ENCODE data around the gene IFITM10.

Gene IFITM10

DNA sequence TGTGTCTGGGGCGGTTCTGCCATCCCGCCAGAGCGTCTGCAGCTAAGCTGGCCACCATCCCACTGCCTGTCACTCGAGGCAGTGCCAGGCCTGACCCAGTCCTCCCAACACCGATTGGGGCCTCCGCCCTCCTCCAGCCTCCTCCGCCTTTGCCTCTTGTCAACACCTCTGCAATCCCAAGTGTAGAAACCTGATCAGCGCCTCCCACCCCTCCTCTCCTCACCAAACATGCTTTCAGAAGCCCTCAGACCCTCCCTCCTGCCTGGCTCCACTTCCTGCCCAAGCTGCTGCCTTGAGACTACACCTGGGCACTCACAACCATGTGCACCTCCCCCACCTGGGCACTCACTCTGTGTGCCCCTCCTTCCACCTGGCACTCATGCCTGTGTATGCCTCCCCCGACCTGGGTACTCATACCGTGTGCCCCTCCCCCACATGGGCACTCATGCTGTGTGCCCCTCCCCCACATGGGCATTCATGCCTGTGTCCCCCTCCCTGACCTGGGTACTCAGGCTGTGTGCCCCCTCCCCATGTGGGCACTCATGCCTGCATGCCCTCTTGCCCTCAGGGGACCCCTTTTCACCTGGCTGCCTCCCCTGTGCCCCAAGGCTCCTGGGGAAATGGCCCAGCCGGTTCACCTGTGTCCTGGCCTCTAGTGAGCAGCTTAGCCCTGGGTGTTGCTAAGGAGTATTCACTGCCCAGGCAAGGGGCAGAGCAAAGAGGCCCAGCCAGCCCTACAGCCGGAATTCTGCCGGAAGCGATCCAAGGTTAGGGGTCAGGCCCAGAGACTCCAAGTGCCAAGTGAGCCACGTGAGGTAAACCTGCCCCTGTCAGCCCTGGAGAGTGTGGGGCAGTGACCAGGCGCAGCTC, 5.5 kb upstream of the IFITM10 start:
- Histone ChIP-seq H4K20me1 (ENCODE audit: insufficient read depth, low read length) (no peaks in the 10 kb centered on the region), H3K9me3 (ENCODE audit: insufficient read depth, low read length) (no peaks in the 10 kb centered on the region), H3K4me3 (ENCODE audit: low read length) (no peak overlapping the region), H3K4me2 (ENCODE audit: low read length) (no peak overlapping the region), H3K36me3 (replicated peaks; ENCODE audit: low read depth, low read length) (no peaks in the 10 kb centered on the region), H3K27ac (ENCODE audit: low read length) (no peak overlapping the region), H3K4me1 (ENCODE audit: low read length) (no peaks in the 10 kb centered on the region), H3K79me2 (ENCODE audit: low read length) (no peaks in the 10 kb centered on the region), H3K27me3 (ENCODE audit: low read depth, low read length) (no peaks in the 10 kb centered on the region), H3K9ac (ENCODE audit: low read length) (no peak overlapping the region), H2AFZ (ENCODE audit: low read depth, low read length) (no peak overlapping the region)
- TF ChIP-seq EZH2phosphoT487 (IDR thresholded peaks at IDR 0.05; ENCODE audit: low read depth): no peak
- TF ChIP-seq, protein P1, sequence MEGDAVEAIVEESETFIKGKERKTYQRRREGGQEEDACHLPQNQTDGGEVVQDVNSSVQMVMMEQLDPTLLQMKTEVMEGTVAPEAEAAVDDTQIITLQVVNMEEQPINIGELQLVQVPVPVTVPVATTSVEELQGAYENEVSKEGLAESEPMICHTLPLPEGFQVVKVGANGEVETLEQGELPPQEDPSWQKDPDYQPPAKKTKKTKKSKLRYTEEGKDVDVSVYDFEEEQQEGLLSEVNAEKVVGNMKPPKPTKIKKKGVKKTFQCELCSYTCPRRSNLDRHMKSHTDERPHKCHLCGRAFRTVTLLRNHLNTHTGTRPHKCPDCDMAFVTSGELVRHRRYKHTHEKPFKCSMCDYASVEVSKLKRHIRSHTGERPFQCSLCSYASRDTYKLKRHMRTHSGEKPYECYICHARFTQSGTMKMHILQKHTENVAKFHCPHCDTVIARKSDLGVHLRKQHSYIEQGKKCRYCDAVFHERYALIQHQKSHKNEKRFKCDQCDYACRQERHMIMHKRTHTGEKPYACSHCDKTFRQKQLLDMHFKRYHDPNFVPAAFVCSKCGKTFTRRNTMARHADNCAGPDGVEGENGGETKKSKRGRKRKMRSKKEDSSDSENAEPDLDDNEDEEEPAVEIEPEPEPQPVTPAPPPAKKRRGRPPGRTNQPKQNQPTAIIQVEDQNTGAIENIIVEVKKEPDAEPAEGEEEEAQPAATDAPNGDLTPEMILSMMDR (IDR thresholded peaks at IDR 0.05; ENCODE audit: low read depth, low read length): no peak

DNA sequence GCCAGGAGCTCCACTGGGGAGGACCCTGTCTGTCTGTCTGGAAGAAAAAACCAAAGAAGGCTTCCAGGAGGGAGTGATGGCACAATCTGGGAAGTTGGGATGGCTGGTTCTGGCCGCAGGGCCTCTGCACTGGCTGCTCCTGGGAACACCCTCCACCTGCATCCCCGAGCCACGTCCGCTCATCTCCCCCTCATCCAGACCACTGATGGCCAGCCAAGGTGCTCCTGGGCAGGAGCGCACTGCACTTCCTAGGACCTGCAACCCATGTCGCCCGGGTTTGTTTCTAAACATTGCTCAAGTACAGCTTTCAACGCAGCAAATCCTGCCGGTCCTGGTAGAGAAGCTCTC, 4.9 kb upstream of the IFITM10 start:
- no peaks in the 10 kb centered on the region for H4K20me1 ChIP-seq (ENCODE audit: insufficient read depth, low read length)
- H3K4me3 ChIP-seq (ENCODE audit: low read length): no peak overlapping the region
- no peak overlapping the region for H3K4me2 ChIP-seq (ENCODE audit: low read length)
- no peaks in the 10 kb centered on the region for H3K4me1 ChIP-seq (ENCODE audit: low read length)
- no peaks in the 10 kb centered on the region for H3K27me3 ChIP-seq (ENCODE audit: low read depth, low read length)
- no peak overlapping the region for H3K27ac ChIP-seq (ENCODE audit: low read length)
- no peaks in the 10 kb centered on the region for H3K79me2 ChIP-seq (ENCODE audit: low read length)
- TF ChIP-seq, protein P1 (IDR thresholded peaks at IDR 0.05; ENCODE audit: low read depth, low read length): no peak
- TF ChIP-seq EZH2phosphoT487 (IDR thresholded peaks at IDR 0.05; ENCODE audit: low read depth): no peak
- no peak overlapping the region for H2AFZ ChIP-seq (ENCODE audit: low read depth, low read length)
- H3K9me3 ChIP-seq (ENCODE audit: insufficient read depth, low read length): no peaks in the 10 kb centered on the region
- no peaks in the 10 kb centered on the region for H3K36me3 ChIP-seq (replicated peaks; ENCODE audit: low read depth, low read length)
- H3K9ac ChIP-seq (ENCODE audit: low read length): no peak overlapping the region

DNA sequence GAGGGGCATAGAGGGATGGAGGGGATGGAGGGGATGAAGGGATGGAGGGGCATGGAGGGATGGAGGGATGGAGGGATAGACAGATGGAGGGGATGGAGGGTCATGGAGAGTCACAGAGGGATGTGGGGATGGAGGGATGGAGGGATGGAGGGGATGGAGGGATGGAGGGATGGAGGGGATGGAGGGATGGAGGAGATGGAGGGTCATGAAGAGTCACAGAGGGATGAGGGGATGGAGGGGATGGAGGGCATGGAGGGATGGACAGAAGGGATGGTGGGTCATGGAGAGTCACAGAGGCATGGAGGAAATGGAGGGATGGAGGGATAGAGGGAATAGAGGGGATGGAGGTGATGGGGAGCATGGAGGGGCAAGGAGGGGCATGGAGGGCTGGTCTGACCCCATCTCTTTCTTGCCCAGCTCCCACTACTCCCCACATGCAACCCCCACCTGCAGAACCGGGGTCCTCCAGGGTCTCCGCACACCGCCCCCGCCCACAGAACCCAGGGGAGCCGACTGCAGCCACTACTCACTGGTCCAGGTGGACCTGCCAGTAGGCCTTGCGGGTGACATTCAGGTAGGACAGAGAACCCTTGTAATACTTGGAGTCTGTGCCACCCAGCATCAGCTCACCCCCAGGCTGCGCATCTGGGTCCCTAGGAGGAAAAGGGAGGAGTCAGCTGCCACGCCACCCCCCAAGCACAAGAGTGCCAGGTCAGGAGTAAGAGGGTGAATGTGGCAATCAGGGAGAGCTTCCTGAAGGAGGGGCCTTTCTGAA, 4.2 kb upstream of the IFITM10 start:
- no peak for TF ChIP-seq EZH2phosphoT487 (IDR thresholded peaks at IDR 0.05; ENCODE audit: low read depth)
- TF ChIP-seq, protein P1 (IDR thresholded peaks at IDR 0.05; ENCODE audit: low read depth, low read length): no peak
- Histone ChIP-seq H3K27me3 (ENCODE audit: low read depth, low read length) (no peaks in the 10 kb centered on the region), H4K20me1 (ENCODE audit: insufficient read depth, low read length) (no peaks in the 10 kb centered on the region), H3K36me3 (replicated peaks; ENCODE audit: low read depth, low read length) (no peaks in the 10 kb centered on the region), H2AFZ (ENCODE audit: low read depth, low read length) (no peak overlapping the region), H3K4me3 (ENCODE audit: low read length) (no peak overlapping the region), H3K4me2 (ENCODE audit: low read length) (no peak overlapping the region), H3K4me1 (ENCODE audit: low read length) (no peaks in the 10 kb centered on the region), H3K79me2 (ENCODE audit: low read length) (no peaks in the 10 kb centered on the region), H3K9me3 (ENCODE audit: insufficient read depth, low read length) (no peaks in the 10 kb centered on the region), H3K9ac (ENCODE audit: low read length) (no peak overlapping the region), H3K27ac (ENCODE audit: low read length) (no peak overlapping the region)

DNA sequence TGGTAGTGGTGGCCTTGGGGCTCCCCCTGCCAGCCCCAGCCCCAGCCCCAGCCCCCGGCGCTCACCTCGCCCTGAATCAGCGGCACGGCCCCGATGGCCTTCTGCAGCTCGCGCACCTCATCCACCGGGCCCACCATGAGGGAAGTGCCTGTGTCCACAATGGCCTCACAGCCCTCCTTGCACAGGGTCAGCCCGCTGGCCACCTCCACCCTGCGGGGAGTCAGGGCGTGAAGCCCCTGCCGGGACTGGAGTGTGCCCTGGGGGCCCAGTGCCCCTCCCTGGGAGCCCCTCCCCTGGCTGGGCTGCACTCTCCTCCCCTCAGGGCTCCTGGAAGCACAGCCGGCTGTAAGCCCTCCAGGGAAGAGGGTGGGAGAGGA, 3.5 kb upstream of the IFITM10 start:
- H3K36me3 ChIP-seq (replicated peaks; ENCODE audit: low read depth, low read length): no peaks in the 10 kb centered on the region

More for the DNA sequence above, 3.5 kb upstream of the IFITM10 start:
- no peak overlapping the region for H2AFZ ChIP-seq (ENCODE audit: low read depth, low read length)
- no peak overlapping the region for H3K4me3 ChIP-seq (ENCODE audit: low read length)
- H3K9ac ChIP-seq (ENCODE audit: low read length): no peak overlapping the region
- H4K20me1 ChIP-seq (ENCODE audit: insufficient read depth, low read length): no peaks in the 10 kb centered on the region
- no peaks in the 10 kb centered on the region for H3K27me3 ChIP-seq (ENCODE audit: low read depth, low read length)
- no peaks in the 10 kb centered on the region for H3K79me2 ChIP-seq (ENCODE audit: low read length)
- no peak overlapping the region for H3K4me2 ChIP-seq (ENCODE audit: low read length)
- TF ChIP-seq, protein P1 (IDR thresholded peaks at IDR 0.05; ENCODE audit: low read depth, low read length): no peak
- TF ChIP-seq EZH2phosphoT487 (IDR thresholded peaks at IDR 0.05; ENCODE audit: low read depth): no peak
- H3K27ac ChIP-seq (ENCODE audit: low read length): no peak overlapping the region
- H3K4me1 ChIP-seq (ENCODE audit: low read length): no peaks in the 10 kb centered on the region
- no peaks in the 10 kb centered on the region for H3K9me3 ChIP-seq (ENCODE audit: insufficient read depth, low read length)

Measured in OCI-LY3 (cell line).